GM12874 (cell line): ENCODE results near the gene FLNC.

Source experiments
- TF ChIP-seq, protein P1 (sequence below): IDR thresholded peaks from 2 replicates; pipeline ENCODE4 v1.5.1; 2011; ENCODE audit warnings: low read depth, mild to moderate bottlenecking, control low read depth, low read length, moderate library complexity; ENCODE audit not compliant: insufficient read depth

FLNC gene

DNA sequence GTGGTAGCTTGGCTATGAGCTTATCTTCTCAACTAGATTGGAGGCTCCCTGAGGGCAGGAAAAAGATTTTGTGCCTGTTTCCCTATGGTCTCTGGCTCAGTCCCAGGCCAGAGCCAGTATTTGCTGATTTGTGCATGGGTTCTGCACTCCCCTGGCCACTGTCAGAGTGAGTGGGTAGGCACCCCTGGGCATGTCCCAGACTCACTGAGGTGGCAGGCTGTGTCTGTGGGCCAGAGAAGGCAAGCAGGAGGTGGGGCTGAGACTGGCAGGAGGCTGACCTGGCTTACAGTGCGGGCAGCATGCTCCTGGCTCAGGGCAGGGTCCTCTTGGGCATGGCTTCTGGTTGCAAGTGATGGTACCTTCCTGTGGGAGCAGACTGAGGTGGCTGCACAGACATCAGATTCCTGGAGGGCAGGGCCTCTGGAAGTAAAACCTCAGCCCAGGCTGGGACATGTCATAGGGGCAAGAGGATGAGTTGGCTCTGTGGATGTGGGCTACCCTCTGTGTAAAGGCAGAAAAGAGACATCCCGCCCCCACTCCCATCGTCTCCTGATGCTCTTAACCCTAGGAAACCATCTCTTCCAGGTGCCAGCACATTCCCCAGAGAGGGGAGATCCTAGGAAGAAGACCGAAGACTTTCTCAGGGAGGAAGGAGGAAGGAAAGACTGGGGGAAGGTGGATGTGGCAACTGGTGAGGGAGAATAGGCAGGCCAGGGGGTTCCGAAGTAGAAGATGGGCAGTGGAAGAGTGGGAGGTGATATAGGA, 76.0 kb downstream of the FLNC start:
- TF ChIP-seq, protein P1, sequence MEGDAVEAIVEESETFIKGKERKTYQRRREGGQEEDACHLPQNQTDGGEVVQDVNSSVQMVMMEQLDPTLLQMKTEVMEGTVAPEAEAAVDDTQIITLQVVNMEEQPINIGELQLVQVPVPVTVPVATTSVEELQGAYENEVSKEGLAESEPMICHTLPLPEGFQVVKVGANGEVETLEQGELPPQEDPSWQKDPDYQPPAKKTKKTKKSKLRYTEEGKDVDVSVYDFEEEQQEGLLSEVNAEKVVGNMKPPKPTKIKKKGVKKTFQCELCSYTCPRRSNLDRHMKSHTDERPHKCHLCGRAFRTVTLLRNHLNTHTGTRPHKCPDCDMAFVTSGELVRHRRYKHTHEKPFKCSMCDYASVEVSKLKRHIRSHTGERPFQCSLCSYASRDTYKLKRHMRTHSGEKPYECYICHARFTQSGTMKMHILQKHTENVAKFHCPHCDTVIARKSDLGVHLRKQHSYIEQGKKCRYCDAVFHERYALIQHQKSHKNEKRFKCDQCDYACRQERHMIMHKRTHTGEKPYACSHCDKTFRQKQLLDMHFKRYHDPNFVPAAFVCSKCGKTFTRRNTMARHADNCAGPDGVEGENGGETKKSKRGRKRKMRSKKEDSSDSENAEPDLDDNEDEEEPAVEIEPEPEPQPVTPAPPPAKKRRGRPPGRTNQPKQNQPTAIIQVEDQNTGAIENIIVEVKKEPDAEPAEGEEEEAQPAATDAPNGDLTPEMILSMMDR, result no peak

GRCh38 chr7:128906766-128907559, 76.8 kb downstream of the FLNC start:
- TF ChIP-seq, protein P1, result no peak
